ENCODE results near the gene HSF4.

DNA sequence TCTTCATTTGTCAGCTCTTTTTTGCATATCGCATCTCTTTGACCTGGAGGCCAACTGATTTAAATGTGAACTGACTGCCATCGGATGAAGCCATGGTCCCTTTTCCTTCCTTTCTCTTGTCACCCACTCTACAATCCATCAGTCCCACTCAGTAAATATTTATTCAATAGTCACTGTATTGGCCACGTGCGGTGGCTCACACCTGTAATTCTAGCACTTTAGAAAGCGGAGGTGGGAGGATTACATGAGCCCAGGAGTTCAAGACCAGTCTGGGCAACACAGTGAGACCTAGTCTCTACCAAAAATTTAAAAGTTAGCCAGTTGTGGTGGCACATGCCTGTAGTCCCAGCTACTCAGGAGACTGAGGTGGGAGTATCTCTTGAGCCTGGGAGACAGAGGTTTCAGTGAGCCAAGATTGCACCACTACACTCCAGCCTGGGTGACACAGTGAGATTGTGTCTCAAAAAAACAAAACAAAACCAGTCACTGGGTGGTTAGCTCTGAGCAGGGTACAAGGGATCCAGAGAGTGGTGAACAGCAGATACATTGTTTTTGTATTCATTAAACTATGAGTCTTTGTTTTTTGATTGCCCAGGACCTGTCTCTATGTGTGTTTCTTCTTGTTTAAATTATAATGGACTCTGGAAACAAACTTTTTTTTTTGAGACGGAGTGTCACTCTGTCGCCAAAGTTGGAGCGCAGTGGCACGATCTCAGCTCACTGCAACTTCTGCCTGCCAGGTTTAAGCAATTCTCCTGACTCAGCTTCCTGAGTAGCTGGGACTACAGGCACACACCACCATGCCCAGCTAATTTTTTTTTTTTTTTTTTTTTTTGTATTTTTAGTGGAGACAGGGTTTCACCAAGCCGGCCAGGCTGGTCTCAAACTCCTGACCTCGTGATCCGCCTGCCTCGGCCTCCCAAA, 47.9 kb upstream of the HSF4 start:
- TF ChIP-seq, protein P1, sequence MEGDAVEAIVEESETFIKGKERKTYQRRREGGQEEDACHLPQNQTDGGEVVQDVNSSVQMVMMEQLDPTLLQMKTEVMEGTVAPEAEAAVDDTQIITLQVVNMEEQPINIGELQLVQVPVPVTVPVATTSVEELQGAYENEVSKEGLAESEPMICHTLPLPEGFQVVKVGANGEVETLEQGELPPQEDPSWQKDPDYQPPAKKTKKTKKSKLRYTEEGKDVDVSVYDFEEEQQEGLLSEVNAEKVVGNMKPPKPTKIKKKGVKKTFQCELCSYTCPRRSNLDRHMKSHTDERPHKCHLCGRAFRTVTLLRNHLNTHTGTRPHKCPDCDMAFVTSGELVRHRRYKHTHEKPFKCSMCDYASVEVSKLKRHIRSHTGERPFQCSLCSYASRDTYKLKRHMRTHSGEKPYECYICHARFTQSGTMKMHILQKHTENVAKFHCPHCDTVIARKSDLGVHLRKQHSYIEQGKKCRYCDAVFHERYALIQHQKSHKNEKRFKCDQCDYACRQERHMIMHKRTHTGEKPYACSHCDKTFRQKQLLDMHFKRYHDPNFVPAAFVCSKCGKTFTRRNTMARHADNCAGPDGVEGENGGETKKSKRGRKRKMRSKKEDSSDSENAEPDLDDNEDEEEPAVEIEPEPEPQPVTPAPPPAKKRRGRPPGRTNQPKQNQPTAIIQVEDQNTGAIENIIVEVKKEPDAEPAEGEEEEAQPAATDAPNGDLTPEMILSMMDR (IDR thresholded peaks at IDR 0.05; ENCODE audit: insufficient read depth, low read length): no peak
- TF ChIP-seq, protein P2, sequence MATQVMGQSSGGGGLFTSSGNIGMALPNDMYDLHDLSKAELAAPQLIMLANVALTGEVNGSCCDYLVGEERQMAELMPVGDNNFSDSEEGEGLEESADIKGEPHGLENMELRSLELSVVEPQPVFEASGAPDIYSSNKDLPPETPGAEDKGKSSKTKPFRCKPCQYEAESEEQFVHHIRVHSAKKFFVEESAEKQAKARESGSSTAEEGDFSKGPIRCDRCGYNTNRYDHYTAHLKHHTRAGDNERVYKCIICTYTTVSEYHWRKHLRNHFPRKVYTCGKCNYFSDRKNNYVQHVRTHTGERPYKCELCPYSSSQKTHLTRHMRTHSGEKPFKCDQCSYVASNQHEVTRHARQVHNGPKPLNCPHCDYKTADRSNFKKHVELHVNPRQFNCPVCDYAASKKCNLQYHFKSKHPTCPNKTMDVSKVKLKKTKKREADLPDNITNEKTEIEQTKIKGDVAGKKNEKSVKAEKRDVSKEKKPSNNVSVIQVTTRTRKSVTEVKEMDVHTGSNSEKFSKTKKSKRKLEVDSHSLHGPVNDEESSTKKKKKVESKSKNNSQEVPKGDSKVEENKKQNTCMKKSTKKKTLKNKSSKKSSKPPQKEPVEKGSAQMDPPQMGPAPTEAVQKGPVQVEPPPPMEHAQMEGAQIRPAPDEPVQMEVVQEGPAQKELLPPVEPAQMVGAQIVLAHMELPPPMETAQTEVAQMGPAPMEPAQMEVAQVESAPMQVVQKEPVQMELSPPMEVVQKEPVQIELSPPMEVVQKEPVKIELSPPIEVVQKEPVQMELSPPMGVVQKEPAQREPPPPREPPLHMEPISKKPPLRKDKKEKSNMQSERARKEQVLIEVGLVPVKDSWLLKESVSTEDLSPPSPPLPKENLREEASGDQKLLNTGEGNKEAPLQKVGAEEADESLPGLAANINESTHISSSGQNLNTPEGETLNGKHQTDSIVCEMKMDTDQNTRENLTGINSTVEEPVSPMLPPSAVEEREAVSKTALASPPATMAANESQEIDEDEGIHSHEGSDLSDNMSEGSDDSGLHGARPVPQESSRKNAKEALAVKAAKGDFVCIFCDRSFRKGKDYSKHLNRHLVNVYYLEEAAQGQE (IDR thresholded peaks at IDR 0.05; ENCODE audit: insufficient replicate concordance, low read depth): no peak
